ENCODE data around the gene PCSK5.

Gene PCSK5

GRCh38 chr9:76138360-76138759 is 247.9 kb downstream of the PCSK5 start:
- DNase-seq (ENCODE audit: low read depth in 2 of 2) = no peak

- no peak for DNase-seq (ENCODE audit: low read depth in 2 of 2)
These were observed 253.4 kb downstream of the PCSK5 start for GRCh38 chr9:76143834-76144233.

- DNase-seq (ENCODE audit: low read depth in 2 of 2) = no peak
These were observed 259.5 kb downstream of the PCSK5 start for GRCh38 chr9:76150013-76150412.

- no peak for DNase-seq (ENCODE audit: low read depth in 2 of 2)
These were observed 260.8 kb downstream of the PCSK5 start for GRCh38 chr9:76151267-76151666.

- no peak for DNase-seq (ENCODE audit: low read depth in 2 of 2)
These were observed 262.9 kb downstream of the PCSK5 start for GRCh38 chr9:76153339-76153738.

GRCh38 chr9:76153902-76154629 is 263.6 kb downstream of the PCSK5 start:
- no peak for DNase-seq (ENCODE audit: low read depth in 2 of 2)

GRCh38 chr9:76155361-76155760 is 264.9 kb downstream of the PCSK5 start:
- no peak for DNase-seq (ENCODE audit: low read depth in 2 of 2)

- no peak for DNase-seq (ENCODE audit: low read depth in 2 of 2)
These were observed 268.2 kb downstream of the PCSK5 start for GRCh38 chr9:76158713-76159112.

- DNase-seq (ENCODE audit: low read depth in 2 of 2) = no peak
These were observed 268.9 kb downstream of the PCSK5 start for GRCh38 chr9:76159293-76159926.

- DNase-seq (ENCODE audit: low read depth in 2 of 2) = no peak
These were observed 270.6 kb downstream of the PCSK5 start for GRCh38 chr9:76161106-76161505.

- no peak for DNase-seq (ENCODE audit: low read depth in 2 of 2)
These were observed 271.1 kb downstream of the PCSK5 start for GRCh38 chr9:76161541-76161940.

- DNase-seq (ENCODE audit: low read depth in 2 of 2) = no peak
These were observed 271.7 kb downstream of the PCSK5 start for GRCh38 chr9:76162086-76162730.

- no peak for DNase-seq (ENCODE audit: low read depth in 2 of 2)
These were observed 272.5 kb downstream of the PCSK5 start for GRCh38 chr9:76162751-76163500.

GRCh38 chr9:76166526-76166925 is 276.1 kb downstream of the PCSK5 start:
- no peak for DNase-seq (ENCODE audit: low read depth in 2 of 2)

- DNase-seq (ENCODE audit: low read depth in 2 of 2) = no peak
These were observed 285.7 kb downstream of the PCSK5 start for GRCh38 chr9:76176171-76176570.

GRCh38 chr9:76177931-76178330 is 287.5 kb downstream of the PCSK5 start:
- DNase-seq (ENCODE audit: low read depth in 2 of 2) = no peak

GRCh38 chr9:76180541-76180940 is 290.1 kb downstream of the PCSK5 start:
- DNase-seq (ENCODE audit: low read depth in 2 of 2) = no peak

GRCh38 chr9:76181020-76181641 is 290.7 kb downstream of the PCSK5 start:
- no peak for DNase-seq (ENCODE audit: low read depth in 2 of 2)

GRCh38 chr9:76181781-76182180 is 291.3 kb downstream of the PCSK5 start:
- no peak for DNase-seq (ENCODE audit: low read depth in 2 of 2)

GRCh38 chr9:76185432-76185831 is 295.0 kb downstream of the PCSK5 start:
- no peak for DNase-seq (ENCODE audit: low read depth in 2 of 2)

- DNase-seq (ENCODE audit: low read depth in 2 of 2) = no peak
These were observed 297.8 kb downstream of the PCSK5 start for GRCh38 chr9:76188286-76188685.

GRCh38 chr9:76188905-76189304 is 298.4 kb downstream of the PCSK5 start:
- DNase-seq (ENCODE audit: low read depth in 2 of 2) = no peak
